Stromal cell of bone marrow (primary cell): ENCODE results near the gene CDC25C.
"Not testable (repeated sequence)": the region's sequence is repeated elsewhere in the genome, so short reads cannot be mapped to it uniquely, and the experiment has no call there.

Experiments
- DNase-seq: peaks from one replicate; pipeline ENCODE4 v3.0.0-alpha.2; 2012; ENCODE audit warnings: low read depth

CDC25C gene

DNA sequence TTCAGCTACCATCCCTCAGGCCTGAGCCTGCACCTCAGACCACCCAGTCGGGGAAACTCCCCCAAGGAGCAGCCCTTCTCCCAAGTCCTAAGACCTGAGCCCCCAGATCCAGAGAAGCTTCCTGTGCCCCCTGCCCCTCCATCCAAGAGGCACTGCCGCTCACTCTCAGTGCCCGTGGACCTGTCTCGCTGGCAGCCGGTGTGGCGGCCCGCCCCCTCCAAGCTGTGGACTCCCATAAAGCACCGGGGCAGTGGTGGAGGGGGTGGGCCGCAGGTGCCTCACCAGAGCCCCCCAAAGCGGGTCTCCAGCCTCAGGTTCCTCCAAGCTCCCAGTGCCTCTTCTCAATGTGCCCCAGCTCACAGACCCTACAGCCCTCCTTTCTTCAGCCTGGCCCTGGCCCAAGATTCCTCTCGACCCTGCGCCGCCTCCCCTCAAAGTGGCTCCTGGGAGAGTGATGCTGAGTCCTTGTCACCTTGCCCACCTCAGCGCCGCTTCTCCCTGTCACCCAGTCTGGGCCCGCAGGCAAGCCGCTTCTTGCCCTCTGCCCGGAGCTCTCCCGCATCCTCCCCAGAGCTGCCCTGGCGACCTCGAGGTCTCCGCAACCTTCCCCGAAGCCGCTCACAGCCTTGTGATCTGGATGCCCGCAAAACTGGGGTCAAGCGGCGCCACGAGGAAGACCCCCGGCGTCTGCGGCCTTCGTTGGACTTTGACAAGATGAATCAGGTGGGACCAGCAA is 13.5 kb upstream of the CDC25C start:
- DNase-seq = no peak

- no peak for DNase-seq
Measured at GRCh38 chr5:138340008-138340407, 8.4 kb upstream of the CDC25C start.

DNA sequence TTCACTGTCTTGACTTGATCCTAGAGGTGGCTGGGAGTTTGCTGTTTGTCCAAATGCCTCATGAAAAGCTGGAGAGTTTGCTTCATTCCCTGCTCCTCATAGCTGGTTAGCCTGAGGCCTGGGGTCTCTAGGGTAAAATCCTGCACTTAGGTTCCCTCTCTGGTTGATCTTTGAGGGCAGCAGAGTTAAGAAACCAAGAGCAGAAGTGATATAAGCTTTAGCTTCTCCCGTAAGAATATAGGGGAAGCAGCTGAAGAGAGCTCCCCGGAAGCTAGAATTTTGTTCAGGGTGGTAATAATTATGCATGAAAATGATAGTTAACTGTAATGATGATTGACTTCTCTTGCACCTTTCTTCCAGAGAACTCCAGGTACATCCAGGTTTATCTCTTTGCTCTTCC is 7.9 kb upstream of the CDC25C start:
- no peak for DNase-seq

GRCh38 chr5:138339091-138339456 is 7.5 kb upstream of the CDC25C start:
- no peak for DNase-seq

- DNase-seq = no peak
Measured at GRCh38 chr5:138338411-138339090, 6.9 kb upstream of the CDC25C start.

DNA sequence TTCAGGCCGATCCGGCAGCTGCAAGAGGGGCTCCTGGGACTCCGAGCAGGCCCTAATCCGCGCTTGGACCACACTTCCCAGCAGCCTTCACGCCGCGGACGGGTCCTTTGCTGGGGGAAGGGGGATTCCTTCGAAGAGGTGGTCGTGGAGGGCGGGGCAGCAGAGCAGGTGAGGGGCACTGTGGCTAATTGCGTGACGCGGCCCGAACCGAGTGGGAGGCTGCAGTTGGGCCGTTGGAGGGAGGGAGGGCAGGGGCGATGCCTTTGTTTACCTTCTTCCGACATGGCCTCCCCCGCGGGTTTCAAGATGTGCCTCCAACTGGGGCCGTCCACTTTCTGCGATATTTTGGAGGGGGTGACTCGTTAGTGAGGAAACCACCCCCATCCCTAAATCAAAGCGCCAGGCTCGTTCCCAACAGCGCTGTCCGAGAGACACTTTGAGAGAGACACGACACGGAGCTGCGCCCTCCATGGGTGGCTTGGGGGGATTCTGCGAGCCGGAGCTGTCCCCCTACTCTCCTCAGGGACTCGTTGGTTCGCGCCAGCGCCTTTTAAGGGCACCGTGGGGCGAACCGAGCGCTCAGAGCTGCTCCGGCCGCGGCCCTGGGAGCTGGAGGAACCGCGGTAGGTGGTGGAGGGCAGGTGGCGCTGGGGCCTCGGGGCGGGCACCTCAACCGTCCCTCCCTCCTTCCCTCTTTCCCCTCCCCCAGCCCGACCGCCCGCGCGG is 6.2 kb upstream of the CDC25C start, which contains the start of gene FAM53C:
Gene FAM53C (plus strand): TSS at position 582 of the 726 bp plus-strand sequence. CDS start 3,070 bp downstream, outside the sequence.
- DNase-seq = peak; percentile 82

DNA sequence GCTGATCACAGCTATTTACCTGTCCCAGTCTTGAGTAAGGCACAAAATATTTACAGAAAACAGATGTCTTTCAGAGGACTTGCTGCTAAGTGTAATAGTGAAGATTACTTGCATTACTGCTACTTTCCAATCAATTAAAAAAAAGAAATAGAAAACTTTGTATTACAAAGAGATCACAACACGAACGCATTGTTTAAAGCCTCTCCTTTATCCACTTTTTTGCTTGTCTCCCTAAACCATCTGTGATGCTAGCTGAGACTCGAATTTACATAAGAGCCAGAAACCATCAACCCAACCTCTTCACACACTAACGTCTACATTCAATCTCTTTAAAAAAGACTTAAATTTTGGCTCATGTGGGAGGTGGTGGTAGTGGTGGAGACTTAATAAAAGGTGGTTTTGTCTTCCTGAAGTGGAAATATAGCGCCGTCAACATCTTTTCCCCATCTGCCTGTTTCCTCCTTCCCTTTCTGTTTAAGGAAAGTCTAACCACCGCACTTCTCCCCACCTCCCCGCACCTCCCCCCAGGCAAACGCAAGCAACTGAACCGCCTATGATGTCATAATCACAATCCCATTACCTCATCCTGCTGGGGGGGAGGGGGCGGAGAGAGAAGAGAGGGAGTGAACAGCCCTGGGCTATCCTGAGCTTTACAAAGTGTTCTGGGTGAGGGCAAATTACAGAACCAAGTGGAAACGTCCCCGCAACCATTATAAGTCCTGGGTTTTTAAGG is 5.5 kb upstream of the CDC25C start:
- peak; percentile 71 for DNase-seq

DNA sequence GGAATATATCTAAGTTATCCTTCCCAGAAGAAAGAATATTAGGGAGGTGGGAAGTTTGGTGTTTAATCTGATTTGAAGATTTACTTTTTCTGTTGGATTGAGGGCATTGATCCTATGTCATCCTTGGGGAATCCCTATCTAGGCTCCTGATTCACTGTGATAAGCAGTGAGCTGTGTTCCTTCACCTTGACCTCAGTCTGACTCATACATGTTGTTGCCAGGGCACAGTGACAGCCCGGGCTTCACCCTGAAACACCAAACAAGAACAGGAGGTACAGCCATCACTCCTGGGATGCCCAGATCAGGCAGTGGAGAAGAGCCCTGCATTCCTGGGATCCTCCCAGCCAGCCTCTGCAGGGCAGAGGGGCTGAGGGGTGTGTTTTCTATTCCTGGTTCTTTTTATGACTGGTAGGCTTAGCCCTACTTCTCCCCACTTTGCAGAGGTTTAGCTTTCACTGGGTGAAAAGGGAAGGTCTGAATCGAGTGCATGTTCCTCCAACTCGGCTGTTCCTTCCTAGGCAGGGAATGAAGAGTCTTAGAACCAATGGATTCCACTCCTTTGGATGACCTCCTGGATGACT is 3.4 kb upstream of the CDC25C start:
- no peak for DNase-seq

GRCh38 chr5:138330813-138331448 is 673 bp downstream of the CDC25C start:
- DNase-seq = no peak

DNA sequence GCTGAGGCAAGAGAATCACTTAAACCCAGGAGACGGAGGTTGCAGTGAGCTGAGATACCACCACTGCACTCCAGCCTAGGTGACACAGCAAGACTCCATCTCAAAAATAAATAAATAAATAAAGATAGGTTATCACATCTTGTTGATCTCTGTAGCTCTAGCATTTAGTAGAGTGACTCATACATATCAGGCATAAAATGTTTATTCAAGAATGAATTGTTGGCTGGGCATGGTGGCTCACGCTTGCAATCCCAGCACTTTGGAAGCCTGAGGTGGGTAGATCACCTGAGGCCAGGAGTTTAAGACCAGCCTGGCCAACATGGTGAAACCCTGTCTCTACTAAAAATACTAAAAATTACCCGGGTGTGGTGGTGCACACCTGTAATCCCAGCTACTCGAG is 13.4 kb downstream of the CDC25C start:
- not testable (repeated sequence) for DNase-seq

DNA sequence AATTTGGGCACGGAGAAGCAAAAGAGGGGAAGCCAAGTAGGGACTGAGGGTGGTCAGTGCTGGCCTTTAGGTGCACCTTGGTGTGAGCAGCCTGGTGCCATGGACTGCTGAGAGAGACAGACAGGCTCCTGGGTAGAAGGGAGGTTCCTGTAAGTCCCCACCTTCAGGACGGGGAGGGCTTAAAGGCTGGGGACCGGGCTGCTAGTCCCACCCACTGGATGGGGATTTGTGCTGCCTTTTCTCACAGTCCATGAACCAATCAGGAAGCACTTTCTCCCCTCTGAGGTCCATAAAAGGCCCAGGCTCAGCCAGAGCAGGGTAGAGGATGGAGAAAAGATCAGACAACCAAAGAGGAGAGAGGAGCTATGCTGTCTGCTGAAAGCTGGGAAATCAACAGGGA is 15.2 kb downstream of the CDC25C start:
- DNase-seq = no peak

DNA sequence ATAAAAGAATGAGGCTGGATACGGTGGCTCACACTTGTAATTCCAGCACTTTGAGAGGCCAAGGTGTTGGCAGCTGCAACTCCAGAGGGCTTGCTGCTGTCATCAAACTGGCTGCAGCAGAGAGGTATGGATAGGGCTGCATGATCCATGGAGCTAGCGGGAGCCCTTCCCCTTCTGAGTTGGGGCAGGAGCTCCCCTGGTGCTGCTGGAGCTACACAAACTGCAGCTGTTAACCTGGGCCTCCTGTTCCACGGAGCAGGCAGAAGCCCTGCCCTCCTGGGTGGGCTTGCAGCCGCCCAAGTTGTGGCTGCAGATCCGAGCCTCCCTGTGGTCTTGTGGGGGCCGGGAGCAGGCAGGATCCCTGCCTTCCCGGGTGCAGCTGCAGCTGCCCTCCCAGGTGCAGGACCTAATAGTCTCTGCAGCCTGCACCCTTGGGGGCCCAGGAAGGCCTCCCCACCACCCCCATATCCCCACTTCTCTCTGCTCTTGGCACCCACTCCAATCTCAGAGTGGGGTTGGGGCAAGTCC is 15.8 kb downstream of the CDC25C start:
- no peak for DNase-seq

DNA sequence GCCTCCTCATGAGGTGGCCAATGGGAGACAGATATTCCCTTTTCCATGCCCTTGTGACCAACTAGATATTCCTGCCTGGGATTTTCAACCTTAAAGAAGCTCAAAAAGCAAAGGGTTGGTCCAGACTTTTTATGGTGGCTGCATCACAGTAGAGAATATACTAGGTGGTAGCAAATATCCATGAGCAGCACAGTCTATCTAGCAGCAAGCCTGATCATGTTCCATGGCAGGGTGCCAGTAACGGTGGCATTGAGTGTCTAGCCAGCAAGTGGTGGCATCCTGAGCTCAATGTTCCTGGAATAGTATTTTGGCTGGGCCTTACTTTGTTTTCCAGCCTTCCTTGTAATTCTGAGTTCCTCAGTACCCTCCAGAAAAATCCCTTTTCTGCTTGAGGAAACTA is 25.8 kb downstream of the CDC25C start:
- no peak for DNase-seq

- peak; percentile 1 for DNase-seq
Measured at GRCh38 chr5:138303372-138303771, 28.2 kb downstream of the CDC25C start.

DNA sequence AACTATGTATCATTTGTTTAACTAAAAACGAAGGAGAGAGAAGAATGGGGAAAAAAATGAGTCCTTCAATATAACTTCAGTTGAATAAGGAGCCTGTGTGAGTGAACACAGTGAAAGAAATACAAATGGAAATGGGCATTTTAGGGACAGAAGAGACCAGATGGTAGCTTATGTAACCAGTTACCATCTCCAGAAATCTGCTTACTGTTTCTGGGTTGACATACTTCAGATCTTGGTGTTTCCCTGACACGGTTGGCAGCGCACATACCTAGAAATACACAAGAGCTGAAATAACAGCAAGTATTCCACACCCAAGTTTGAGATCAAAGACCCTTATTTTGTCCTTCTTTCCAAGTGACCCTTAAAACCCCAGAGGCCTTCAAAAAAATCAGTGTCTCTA is 42.3 kb downstream of the CDC25C start:
- no peak for DNase-seq

- no peak for DNase-seq
Measured at GRCh38 chr5:138287246-138287645, 44.4 kb downstream of the CDC25C start.

DNA sequence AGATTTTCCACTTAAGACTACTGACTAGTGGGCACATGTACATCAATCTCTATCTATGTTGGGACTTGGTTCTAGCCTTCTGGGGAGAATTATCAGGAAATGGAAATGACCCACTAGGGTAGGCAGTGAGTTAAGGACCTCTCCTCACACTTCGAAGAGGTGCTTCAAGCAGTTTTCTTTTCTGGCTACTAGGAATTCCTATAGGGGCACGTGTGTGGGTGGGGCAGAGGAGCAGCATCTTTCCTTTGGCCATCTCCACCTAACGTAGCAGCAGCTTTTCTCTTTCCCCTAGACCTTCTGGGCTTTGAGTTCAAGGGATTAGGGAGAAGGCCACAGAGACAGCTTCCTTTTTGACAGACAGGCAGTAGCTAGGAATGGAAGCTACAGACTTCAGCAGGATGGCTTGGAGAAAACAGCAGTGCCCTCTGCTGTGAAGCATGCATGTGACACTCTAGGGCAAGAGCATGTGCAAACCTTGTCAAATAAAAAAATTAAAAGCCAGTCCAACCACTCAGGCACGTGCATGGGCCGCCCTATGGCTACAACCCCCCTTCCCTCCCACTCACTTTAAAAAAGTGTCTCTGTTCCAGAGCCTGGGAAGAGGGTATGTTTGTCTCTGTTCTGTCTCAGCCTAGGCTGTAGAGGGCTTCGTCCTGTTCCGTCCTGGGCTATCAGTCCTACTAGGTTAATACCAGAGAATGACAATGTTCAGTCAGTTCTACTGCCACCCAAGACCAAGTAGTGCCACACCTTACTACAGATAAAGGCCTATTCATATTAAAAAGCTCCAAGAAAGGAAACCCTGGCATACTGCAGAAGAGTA is 48.5 kb downstream of the CDC25C start:
- DNase-seq = peak; percentile 50

DNA sequence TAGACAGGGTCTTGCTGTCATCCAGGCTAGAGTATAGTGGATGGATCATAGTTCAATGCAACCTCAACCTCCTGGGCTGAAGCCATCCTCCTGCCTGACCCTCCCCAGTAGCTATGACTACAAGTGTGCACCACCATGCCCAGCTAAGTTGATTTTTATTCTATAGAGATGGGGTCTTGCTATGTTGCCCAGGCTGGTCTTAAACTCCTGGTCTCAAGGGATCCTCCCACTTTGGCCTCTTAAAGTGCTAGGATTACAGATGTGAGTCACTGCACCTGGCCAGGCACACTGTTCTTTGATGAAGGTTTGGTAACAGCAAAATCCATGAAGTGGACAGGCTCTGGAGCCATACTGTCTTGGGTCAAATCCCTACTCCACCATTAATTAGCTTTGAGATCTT is 50.7 kb downstream of the CDC25C start:
- DNase-seq = no peak

DNA sequence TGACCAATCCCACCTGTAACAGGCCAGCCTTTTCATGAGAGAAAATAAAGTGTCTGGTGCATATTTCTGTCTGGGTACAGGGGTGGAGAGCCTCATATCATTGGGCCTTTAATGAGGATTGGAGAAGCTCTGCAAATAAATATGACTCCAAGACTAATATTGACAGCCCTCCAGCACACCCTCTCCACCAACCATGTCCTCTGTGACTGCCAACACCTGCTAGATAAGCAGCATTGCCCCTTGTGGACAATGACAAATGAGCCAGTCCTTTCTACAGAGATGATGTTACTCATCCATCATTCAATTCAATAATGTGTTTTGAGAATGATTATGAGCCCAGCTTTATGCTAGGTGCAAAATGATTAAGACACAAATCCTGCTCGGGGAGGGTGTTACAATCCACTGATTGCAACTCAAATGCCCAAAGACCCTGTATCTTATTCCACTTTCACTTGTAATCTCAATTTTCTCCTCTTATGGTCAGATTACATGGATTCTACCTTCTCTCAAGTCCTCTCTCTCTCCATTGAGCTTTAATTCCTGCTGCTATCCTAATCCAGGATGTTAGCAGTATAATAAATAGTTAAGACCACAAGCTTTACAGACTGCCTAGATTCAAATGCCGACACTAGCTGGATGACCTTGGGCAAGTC is 55.1 kb downstream of the CDC25C start:
- DNase-seq = no peak

GRCh38 chr5:138275895-138276294 is 55.7 kb downstream of the CDC25C start:
- no peak for DNase-seq
